CD4-positive, alpha-beta T cell treated with Interleukin-15 for 1 hour (primary cell): ENCODE results near the gene ZNRF1.

Experiments used
- DNase-seq: peaks from one replicate; pipeline ENCODE4 v3.0.0-alpha.2; 2020

ZNRF1 gene

DNA sequence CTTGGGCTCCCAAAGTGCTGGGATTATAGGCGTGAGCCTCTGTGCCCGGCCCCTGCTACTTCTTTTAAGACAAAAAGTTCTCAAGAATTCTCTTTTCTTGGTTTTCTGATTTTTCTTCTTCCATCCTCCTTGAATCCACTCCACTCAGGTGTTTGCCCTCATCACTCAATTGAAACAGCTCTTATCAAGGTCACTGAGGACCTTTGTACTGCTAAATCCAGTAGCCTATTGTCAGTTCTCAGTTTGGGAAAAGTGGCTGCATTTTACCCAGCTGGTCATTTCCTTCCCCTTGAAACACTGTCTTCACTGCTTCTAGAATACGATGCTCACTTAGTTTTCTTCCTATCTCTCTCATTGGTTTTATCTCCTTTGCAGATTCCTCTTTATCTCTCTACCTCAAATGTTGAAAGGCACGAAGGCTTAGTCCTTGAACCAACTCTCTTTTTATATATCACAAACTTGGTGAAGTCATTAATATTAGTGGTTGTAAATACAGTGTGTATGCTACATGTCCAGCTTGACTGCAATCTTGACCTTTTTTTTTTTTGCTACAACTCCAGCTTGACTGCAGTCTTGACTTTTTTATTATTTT, 29.8 kb downstream of the ZNRF1 start:
- no peak for DNase-seq

DNA sequence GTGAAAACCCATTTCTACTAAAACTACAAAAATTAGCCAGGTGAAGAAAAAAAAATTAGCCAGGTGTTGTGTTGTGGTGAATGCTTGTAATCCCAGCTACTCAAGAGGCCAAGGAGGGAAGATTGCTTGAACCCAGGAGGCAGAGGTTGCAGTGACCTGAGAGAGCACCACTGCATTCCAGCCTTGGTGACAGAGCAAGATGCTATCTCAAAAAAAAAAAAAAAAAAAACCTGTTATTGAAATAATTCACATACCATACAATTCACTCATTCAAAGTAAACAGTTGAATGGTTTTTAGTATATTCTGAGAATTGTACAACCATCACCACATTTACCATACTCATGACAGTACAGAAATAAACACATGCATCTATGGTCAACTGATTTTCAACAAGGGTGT, 31.0 kb downstream of the ZNRF1 start:
- no peak for DNase-seq

DNA sequence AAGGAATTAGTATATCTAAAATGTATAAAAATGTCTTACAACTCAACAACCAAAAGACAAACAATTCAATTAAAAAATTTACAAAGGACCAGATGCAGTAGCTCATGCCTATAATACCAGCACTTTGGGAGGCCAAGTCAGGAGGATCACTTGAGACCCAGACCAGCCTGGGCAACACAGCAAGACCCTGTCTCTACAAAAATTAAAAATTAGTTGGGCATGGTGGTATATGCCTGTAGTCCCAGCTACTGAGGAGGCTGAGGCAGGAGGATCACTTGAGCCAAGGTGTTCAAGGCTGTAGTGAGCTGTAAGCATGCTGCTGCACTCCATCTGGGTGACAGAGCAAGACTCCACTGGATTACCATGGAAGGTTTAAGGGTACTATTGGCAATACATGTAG, 33.8 kb downstream of the ZNRF1 start:
- DNase-seq: no peak

DNA sequence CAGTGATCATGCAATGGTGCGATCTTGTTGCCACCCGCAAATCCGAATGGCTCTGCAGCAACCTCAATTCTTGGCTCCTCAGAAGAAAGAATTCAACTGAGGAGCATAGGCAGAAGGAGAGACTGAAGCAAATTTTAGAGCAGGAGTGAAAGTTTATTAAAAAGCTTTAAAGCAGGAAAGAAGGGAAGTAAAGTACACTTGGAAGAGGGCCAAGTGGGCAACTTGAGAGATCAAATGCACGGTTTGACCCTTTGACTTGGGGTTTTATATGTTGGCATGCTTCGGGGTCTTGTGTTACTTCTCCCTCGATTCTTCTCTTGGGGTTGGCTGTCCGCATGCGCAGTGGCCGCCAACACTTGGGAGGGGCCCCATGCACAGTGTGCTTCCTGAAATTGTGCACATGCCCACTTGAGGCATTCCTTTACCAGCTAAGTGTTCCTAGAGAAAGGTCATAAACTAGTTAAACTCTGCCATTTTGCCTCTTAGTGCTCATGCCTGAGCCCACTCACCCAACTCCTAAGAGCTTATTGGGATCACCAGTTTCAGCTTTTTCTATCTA, 36.7 kb downstream of the ZNRF1 start:
- DNase-seq: no peak

DNA sequence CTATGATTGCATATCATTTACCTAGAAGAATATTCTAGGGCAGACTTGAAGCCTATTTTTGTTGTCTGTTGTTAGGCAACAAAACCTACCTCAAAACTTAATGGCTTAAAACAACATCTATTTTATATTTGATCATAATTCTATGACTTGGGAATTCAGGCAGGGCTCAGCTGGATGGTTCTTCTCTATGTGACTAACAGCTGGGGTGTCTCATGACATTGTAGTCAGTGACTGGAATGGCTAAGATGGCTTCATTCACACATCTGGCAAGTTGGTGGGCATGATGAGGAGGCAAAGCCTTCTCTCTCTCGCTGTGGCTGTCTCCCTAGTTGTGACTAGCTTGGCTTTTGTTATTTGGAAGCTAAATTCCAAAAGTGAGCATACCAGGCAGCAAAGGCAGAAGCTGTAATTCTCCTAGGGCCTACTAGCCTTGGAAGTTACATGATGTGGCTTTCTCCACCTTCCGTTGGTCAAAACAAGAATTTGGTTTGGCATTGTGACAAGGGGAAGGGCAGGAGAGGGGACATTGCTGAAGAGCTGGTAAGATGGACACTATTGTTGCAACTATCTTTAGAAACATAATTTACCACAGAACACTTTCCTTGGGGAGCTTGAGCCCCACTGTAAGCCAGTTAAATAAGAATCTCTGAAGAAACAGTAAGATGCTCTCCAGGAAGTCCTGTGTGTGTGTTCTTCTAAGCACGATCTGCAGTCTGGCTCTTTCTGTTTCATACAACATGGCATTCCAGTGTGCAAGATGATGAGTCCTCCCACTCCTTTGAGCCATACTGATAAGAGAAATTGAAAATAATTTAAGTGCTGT, 39.4 kb downstream of the ZNRF1 start:
- DNase-seq: no peak

DNA sequence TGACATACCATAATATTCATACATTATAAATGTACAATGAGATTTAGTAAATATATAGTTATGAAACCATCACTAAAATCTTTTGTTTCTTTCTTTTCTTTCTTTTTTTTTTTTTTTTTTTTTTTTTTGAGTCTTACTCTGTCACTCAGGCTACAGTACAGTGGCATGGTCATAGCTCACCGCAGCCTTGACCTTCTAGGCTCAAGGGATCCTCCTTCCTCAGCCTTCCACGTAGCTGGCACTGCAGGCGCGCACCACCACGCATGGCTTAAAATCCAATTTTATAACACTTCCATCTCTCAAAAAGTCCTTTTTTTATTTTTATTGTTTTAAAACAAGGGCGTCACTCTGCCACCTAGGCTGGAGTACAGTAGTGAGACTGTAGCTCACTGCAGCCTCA, 41.1 kb downstream of the ZNRF1 start:
- no peak for DNase-seq

DNA sequence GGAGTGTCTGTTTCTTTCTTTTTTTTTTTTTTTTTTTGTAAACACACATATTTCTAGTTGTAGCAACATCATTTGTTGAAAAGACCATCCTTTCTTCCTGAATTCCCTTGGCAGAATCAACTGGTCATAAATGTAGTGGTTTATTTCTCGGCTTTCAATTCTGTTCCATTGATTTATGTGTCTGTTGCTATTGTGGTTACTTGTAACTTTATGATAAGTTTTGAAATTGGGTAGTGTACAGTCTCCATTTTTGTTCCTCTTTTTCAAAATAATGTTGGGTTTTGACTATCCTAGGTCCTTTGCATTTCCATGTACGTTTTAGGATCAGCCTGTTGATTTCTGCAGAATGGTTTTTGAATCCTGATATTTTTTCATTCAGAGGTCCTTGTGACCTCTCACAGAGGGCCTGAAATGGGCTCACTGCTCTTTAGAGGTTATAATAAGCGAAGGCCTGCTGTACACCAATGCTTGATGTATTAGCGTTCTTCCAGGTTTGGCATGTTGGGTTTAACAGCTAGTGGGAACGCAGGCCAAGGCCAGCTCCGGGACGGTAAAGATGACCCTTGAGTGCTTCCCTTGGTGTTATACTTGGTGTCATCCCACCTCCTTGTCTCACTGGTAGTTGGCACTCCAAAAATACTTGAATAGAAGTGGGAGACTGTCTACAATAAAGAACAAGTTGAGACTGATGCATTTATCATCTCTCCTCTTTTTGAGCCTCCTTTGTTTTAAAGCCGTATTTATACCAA, 43.8 kb downstream of the ZNRF1 start:
- no peak for DNase-seq

DNA sequence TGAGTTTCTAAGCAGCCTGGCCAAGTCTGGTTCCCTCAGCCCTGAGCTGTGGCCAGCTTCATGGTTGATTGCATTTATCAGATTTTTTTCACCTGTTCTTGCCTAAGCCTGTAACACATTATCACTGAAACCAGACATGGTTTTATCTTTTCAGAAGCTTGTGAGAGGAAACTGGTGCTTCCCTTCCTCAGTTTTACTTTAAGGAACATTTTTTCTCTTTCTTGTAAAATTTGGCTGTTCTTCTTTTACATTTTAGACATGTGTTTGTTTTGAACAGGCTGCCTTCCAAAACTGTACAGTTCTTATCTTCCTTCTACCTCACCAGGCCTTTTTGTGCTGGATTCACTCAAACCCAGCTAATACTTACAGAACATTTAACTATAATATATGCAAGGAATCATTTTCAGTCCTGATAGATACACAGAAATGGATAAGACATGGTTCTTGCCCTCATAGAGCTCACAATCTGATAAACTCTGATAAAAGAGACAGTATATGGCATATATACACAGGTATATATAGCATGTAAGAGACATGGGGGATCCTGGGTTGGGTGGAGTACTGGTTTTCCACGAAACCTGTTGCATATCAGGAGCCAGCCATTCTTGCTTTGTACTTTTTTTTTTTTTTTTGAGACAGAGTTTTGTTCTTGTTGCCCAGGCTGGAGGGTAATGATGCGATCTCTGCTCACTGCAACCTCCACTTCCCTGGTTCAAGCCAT, 44.5 kb downstream of the ZNRF1 start:
- no peak for DNase-seq

DNA sequence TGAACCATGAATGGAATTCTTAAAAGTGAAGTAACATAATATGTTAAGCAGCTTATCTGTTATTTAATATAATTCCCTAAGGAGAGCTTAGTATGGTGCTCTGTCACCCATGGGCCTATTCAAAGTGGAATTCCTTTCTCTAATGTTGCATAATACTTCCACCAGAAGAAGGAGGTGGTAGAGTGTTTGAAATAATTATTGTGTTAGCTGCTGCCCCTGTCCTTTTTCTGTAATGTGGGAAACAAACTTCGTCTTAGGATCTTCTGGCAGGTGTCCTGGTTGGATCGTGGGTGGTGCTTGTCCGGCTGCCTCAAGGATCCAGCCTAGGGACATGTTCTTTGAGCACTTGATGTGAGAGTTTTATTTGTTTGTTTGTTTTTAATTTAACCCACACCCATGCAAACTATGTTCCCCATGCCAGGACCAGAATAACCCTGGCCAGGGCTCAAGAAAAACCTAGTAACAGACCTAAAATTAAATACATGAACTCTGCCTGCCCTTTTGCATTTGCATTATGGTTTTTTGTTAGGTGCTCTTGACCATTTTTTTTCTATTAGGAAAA, 46.1 kb downstream of the ZNRF1 start:
- DNase-seq: no peak

DNA sequence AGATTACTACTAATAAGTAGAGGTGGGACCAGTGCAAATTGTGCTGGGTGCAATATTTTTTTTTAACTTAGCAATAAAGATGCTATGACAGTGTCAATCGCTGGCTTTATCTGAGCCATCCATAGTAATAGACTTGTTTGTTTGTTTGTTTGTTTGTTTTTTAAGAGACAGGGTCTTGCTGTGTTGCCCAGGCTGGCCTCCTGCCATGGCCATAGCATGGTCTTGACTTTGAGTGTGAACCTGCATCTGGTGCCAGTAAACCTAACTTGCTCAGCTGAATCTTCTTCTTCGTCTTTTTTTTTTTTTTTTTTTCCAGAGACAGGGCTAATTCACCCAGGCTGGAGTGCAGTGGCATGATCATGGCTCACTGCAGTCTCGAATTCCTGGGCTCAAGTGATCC, 46.6 kb downstream of the ZNRF1 start:
- no peak for DNase-seq

DNA sequence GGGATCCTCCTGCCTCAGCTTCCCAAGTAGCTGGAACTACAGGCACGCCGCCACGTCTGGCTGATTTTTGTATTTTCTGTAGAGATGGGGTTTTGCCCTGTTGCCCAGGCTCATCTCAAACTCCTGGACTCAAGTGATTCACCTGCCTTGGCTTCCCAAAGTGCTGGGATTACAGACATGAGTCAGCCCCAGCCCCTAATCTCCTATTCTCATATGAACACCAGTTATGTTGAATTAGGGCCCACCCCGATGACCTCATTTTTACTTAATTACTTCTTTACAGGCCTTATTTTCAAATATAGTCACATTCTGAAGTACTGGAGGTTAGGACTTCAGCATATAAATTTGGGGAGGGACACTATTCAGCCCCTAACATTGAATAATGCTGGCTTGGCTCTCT, 49.2 kb downstream of the ZNRF1 start:
- no peak for DNase-seq

DNA sequence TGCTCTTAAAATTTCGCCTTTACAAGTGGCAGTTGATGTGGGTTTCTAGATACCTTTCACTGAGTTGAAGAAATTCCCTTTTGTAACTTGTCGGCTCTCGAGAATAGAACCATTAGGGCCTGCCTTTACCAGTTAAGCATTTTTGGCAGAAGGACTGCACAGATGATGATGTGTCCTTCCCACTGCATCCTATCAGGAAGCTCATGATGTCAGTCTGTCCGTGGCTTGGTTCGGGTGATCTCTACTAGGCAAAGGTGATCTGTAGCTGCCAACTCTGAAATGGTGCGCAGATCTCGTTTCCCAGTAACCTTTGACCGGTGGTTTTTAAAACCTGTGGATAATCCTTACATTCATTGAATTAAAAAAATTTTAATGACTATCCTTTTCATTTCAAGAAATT, 49.7 kb downstream of the ZNRF1 start:
- no peak for DNase-seq

DNA sequence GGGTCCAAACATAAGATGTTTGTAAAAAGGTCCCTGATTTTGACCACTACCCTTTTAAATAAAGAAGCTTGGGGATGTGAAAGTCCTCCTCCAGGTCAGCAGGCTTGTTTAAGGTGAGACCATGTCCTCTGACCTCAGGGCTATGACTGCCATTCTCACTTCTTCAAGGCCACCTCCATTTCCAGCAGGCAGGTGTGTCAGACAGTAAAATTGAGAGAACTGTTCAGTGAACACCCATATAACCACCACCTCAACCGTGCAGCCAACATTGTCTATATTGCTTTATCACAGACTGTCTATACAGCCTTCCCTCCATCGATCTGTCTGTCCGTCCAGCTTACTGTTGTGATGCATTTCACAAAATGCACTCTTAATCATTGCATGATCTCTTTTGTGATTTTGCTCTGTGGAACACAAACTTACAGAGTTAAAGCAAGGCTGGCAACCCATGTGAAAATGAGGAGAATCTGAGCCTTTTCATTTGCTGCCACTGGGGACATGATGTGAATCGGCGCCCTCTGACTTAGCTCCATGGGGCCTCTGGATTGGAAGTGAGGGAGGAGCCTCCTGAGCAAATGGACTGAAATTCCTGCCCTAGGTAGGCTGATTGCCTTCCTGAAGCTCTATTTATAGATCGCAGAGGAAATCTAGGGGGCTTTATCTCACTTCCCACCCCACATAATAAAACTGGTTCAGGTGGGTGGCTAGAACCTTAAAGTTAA, 53.8 kb downstream of the ZNRF1 start:
- no peak for DNase-seq

DNA sequence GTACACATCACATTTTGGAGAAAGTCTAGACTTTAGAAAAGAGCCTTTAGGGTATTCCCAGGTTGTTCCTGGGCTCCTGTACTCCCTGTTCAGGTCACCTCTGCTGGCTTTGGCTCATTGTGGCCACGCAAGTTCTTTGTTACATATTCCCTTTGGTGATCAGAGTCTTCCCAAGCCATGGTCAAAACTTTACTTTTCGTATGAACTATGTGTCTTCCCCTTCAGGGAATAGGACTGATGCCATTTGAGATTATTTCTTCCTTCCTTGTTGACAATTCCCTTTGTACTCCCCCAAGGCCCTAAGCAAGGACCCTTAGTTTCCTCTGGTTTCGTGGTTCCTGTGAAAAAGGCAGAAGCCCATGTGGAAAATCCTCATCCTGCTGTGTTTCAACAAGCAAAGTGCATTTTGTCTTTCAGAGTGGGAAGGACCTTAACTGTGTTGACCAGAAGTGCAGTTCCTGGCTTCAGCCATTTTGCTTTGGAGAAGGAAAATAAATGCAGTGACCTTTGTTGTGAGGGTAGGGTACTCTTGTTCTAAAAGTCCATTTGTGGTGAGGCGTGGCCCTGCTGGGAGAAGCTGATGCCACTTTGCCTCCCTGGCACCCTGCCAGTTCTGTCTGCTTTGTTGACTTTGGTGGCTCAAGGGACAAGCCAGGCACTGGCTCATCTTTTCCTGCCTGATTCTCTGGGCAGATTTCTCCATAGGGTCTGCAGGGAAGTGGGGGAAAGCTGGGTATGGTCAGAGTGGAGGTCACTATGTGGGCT, 55.1 kb downstream of the ZNRF1 start:
- no peak for DNase-seq

DNA sequence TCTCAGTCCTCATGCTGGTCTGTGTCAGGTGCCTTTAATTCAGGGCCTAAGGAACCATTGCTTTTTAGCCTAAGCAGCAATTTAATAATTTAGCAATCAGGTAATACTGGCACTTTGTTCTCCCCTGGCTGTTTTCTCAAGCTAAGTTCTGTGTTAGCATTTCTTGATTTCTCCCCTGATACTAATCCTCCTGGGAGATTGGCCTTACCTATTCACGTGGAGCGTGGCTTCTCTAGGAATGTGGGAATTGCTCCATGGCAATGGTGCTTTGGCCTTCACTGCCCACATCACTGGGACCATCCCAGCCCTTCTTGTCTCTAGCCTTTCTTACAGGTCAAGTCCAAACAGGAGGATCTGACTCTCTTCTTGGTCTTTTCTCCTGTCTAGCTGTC, 55.7 kb downstream of the ZNRF1 start:
- no peak for DNase-seq

DNA sequence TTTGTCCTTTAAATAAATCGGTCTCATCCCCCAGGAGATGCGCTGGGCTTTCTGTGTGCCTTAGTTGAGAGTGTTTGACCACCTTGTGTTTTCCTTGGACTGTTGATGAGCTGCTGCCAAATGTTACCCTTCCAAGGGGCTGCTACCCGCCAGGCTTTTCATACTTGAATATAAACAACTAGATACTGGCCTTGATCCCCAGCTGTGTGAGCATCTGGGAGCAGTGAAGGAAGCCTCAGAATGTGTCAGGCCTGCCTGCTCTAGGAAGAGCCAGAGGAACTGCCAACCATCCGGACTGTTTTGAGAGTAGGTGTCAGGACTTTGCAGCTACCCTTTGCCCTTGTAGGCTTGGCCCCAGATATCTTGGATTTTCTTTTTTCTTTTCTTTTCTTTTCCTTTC, 60.0 kb downstream of the ZNRF1 start:
- no peak for DNase-seq

DNA sequence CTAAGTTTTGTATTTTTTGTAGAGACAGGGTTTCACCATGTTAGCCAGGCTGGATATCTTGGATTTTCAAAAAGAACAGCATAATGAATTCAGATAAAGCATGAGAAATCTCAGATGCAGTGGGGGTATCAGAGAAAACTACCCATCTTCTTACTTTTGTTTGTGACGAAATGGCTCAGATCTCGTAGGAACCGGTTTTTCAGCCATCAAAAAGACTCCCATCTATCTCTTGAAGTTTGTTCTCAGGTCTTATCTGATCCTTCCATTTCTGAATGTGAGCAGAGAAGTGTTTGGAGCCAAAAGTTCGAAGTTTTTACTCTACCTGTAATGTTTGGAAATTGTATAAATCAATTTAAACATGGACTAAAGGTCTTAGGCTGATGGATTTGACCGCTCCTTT, 60.6 kb downstream of the ZNRF1 start:
- DNase-seq: no peak

DNA sequence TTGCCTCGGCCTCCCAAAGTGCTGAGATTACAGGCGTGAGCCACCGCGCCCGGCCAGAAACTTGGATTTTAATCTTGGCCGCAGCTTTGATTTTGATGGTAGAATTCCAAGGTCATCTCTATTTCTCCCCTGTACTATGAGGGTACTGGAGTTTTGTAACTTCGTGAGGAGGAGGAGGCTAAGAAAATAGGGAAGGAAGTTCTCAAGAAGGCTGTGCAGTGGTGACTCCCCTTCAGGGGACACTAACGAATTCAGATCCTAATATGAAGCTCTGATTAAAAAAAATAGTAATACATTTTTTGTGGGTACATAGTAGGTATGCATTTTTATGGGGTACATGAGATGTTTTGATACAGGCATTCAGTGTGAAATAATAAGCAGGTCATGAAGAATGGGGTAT, 61.9 kb downstream of the ZNRF1 start:
- no peak for DNase-seq

DNA sequence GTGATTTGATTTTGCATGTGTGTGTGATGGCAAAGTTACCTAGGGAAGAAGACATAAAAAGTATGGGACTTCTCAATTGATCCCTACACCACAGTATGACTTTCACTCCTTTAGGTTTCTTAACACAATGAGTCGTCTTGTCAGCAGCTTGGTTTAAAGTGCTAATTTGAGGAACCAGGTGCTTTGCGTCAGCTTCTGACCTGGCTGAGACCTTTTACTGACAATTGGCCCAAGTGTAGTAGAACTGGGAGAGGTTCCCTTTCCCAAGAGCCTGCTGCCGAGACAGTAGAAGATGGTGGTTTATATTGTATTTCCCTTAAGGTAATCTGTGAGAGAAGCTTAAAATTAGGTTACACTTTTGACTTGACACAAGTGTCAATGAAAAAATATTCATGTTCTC, 62.8 kb downstream of the ZNRF1 start:
- no peak for DNase-seq

DNA sequence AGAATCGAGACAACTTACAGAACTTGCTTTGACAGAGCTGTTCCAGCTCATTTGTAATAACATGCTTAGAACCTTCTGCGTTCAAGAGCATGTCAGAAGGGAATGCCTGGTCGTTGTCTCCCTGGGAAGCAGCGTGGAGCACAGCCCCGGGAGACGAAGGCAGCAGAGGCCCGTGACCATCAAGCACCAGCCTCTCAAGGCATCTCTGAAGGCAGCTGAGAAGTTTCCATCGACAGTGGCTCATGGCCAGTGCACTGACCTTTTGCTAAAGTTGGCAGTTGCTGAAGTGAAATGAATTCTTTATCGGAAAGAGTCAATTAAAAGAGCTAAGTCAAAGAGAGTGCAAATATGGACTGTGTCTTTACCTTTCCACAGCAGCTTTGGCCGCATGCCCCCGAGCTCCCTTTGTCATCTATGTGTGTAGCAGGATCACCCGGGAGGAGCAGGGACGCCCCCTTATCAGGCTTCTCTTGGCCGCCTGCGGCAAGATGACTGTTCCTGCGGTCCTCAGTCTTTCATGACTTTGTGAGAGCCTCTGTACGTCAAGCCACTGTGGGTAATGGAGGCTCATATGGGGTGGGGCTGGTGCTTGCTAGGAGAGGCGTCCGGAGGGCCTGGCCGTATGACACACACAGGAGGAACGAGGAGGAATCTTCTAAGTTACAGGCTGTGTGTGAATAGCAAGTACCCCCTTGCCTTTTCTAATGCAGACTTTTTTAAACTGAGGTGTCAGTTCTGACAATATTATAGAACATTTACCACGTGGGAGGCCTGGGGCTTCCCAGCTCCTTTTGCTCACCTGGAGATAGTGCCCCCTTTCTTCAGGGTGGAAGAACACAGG, 63.5 kb downstream of the ZNRF1 start:
- no peak for DNase-seq
